Stimulated activated CD8-positive, alpha-beta memory T cell treated with anti-CD3 and anti-CD28 coated beads, Interleukin-12 subunit alpha, Interleukin-12 subunit beta, amount 100 ng/mL, for 24 hours (primary cell): ENCODE results near the gene ZMYND10.

Source experiments
- DNase-seq: peaks from one replicate; pipeline ENCODE4 v3.0.0-alpha.2; 2020; ENCODE audit errors: extremely low read depth

ZMYND10 gene

DNA sequence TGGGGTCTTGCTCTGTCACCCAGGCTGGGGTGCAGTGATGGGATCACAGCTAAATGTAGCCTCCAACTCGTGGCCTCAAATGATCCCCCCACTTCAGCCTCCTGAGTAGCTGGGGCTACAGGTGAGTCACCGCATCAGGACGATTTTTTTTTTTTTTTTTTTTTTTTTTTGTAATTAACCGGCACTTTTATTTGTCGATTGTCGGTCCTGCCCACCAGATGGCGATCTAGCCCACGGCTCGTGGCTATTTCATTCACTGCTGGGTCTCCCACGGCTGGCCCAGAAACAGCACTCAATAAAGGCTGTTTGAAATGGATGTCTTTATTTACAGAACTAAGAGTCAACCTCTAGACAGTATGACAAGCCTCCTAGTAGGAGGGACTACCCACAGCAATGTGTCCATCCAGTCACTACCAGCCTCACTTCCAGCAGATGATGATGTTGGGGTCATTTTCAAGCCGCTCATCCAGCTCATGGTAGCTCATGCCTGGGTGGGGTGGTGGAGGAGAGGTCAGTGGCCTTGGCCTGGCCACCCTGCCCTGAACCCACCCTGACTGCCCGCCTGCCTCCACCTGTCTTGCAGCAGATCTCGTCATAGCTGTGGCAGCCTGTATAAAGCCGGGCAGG, 1.8 kb upstream of the ZMYND10 start:
- DNase-seq: no peak

DNA sequence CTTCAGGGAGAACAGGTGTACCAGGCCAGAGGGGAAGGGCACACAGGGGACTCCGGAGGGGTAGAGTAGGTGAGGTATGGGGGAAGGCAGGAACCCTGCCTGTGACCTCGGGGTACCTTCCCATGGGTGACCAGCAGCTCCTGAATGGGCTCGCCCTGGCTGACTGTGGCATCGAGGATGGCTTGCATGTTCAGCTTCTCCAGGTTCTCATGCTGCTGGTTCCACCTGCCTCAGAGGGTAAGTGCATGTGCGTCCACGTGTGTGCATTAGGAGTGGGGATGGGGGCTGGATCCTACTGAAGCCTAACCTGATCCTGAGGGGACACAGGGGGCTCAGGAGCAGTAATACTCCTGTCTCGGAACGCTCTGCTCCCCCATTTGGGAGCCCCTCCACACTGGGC, 524 bp downstream of the ZMYND10 start:
- no peak for DNase-seq

DNA sequence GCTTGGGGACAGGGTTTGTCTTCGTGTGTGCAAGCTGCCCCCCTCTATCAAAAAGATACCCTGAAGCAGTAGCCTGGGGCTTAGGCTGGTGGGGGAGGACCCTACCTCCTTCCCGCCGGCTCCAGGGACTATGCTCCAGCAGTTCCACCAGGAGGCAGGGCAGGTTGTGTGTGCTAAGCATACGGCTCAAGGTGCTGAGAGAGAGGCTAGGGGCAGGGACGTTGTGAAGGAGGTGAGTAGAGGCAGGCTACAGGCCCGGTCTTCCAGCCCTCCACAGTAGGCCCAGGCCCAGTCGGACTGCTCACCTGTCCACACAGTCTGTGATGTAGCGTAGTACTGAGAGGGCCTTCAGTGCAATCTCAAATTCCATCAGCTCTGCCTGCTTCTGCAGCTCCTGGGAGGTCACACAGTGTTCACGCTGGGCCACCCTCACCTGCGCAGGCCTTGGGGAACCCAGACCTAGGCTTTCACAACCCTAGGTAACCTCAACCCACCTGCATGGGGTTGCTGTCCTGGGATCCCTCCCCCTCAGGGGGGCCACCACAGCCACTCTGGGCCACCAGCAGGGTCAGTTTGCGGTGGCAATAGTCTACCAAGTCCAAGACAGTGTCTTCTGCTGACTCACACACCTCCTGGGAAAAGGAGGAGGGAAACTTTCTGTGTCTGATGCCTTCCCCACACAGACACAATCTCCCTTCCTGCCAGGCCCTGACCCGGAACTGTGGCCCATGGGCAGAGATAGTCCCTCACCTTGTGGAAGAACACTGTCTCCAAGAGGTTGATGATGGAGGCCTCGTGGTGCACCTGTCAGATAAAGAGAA, 2.5 kb downstream of the ZMYND10 start:
- no peak for DNase-seq

DNA sequence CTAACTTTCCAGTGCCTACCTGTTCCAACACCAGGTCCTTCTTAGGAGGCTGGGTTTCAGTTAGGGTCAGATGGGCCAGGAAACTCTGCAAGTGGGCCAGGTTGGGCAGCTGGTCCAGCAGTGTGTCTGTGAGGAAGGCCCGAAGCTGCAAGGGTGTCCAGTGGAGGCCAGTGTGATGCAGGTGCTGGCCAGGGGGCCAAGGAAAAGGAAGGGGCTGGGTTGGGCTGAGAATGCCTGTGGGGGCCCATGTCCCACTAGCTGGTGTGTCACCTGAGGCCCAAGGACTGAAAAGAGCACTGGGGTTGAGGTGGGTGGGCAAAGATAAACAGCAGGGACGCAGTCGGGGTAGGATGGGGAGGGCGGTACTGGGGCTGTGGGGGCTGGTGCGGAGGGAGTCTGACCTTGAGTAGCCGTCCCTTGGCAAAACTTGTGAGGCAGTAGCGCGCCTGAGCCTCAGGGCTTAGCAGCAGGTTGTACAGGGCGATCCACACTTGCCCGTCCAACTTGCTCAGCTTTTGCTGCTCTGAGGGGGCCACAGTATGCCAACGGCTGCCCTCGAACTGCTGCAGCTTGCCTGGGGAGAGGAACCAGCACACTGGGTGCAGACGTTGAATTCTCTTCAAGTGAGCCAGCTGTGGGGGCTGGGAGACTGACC, 3.4 kb downstream of the ZMYND10 start:
- DNase-seq: no peak

DNA sequence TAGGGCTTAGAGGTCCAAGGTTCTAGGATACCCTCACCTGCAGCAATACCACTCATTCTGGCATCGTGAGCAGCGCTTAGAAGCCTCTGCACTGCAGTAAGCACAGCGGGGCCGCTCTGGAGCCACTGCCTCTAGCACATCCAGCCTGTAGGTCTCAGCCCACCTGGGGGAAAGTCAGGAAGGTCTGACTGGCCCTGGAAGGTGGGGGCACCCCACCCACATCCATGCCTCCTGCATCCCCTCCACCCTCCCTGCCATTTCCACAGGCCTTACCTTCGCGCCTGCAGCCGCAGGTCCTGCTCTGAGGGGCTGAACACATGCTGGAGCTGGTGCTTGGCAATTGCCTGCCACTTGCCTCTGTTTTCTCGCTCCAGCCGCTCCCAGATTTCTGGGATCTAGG, 4.0 kb downstream of the ZMYND10 start:
- DNase-seq: no peak

DNA sequence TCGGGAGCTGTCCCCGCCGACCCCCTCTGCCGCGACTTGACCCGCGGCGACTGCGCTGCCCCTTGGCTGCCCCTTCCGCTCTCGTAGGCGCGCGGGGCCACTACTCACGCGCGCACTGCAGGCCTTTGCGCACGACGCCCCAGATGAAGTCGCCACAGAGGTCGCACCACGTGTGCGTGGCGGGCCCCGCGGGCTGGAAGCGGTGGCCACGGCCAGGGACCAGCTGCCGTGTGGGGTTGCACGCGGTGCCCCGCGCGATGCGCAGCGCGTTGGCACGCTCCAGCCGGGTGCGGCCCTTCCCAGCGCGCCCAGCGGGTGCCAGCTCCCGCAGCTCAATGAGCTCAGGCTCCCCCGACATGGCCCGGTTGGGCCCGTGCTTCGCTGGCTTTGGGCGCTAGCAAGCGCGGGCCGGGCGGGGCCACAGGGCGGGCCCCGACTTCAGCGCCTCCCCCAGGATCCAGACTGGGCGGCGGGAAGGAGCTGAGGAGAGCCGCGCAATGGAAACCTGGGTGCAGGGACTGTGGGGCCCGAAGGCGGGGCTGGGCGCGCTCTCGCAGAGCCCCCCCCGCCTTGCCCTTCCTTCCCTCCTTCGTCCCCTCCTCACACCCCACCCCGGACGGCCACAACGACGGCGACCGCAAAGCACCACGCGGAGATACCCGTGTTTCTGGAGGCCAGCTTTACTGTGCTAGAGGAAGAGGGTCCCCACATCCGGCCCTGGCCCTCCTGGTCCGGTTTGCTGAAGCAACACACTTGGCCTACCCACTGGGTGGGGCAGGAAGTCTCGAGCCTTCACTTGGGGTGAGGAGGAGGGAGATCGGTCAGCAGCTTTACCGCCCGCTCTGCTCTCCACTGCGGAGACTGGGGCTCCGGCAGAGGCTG, 4.8 kb downstream of the ZMYND10 start, which contains the start of gene RASSF1:
Gene RASSF1 (minus strand): TSS at position 389 of the 882 bp plus-strand sequence. CDS start 31 bp downstream, at position 358.
- DNase-seq: no peak

DNA sequence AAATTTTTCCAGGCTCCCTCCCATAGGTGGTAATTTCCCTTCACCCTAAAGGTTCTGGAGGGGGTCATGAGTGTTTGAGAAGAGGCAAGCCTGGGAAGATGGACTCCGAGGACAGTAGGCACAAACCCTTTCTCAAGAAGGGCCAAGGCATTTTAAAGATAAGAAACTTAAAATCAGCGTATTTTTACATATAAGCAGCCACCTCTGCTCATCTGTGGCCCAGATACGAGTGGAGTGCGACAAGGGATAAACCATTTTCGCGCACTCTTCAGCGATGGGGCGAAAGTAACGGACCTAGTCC, 5.4 kb downstream of the ZMYND10 start:
- no peak for DNase-seq

DNA sequence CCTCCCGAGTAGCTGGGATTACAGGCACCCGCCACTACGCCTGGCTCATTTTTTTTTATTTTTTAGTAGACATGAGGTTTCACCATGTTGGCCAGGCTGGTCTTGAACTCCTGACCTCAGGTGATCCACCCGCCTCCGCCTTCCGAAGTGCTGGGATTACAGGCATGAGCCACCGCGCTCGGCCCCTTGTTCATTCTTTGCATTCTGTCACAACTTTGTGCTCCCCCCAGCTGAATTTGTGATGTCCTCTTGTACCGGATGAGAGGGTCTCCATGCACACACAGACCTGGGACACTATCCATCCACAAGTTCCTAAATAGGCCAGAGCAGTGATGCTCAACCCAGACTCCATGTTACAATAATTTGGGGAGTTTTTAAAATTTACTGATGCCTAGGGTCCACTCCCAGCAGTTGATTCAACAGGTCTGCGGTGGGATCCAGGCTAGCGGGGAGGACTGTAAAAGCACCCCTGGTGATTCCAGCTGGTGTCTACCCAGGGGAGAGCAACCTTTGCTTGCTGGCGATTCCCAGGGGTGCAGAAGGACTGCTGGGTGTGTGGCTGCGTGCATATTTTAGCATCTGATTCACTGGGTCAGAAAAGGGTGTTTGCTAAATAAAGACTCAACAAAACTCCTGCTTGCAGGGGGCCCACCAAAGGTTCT, 5.9 kb downstream of the ZMYND10 start:
- DNase-seq: no peak

DNA sequence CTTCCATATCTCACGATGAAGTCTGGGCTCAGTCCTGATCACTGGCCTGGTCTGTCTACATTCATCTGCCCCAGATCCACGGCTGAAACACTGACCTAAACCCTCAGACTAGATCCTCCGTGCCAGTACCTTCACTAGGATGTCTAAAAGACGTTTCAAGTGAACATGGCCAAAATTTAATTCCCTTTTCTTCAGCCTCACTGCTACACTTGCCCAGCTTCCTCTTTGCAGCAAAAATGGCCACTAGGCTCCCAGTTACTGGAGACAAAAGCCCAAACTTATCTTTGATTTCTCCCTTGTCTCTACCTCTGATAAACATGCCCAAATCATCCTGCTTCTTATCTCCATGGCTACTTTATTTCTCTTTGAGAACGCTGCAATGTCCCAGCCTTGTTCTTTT, 6.6 kb downstream of the ZMYND10 start:
- DNase-seq: no peak

DNA sequence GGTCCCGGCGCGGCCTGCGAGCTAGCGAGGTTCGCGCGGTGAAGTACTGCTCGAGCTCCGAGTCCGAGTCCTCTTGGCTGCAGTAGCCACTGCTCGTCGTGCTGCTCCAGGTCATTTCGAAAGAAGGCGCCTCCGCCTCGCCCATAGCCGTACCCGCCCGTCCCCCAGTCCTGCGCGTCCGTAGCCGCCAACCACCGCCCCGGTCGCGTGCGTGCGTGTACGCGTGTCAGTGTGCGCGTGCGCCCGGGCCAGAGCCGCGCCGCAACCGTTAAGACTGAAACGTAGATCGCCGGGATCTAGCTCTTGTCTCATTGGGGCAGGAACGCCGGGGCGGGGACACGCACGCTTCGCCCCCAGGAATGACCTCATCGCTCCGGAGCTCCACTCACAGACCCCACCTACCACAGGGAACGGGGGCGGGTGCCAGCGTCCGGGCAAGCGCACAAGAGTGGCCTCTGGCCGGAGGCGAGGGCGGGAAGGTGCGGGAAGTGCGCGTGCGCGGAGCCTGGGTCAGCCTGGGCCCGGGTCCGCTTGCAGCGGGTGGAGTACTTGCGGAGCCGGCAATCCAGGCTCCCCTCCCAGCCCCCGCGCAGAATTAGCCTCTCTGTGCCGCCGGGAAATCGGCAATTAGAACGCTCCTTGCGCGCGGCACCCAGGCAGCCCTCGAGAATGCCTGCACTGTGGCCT, 8.2 kb downstream of the ZMYND10 start:
- peak; percentile 95 for DNase-seq

DNA sequence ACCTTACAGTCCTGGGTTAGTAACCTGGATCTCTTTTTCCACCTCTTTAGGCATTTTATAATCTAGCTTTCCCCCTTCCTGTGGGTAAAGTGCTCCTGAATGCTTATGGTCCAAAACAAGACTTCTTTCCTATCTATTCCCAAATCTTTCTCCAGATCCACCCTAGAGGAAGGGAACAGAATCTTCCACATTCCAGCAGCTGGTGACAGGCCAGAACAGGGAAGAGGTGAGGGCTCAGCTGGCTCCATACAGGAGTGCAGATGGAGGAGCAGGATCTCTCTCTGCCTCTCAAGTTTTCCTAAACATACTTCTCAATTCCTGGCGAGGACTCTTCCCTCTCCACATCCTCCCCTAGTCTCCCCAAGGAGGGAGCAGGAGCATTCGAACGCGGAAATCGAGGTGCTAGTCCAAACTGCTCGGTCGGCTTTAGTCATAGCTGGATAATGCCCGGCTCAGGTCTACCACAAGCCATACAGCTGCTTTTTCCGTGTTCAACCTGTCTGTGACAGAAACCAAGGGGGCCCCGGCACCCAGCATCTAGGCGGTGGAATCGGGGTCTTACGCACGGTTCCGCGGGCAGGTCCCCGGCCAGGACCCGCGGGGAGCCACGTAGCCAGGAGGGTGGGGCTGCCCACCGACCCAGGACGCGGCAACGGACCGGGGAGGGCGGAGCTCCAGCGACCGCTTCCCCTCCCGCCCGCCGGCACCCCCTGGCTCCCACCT, 8.9 kb downstream of the ZMYND10 start:
- no peak for DNase-seq

DNA sequence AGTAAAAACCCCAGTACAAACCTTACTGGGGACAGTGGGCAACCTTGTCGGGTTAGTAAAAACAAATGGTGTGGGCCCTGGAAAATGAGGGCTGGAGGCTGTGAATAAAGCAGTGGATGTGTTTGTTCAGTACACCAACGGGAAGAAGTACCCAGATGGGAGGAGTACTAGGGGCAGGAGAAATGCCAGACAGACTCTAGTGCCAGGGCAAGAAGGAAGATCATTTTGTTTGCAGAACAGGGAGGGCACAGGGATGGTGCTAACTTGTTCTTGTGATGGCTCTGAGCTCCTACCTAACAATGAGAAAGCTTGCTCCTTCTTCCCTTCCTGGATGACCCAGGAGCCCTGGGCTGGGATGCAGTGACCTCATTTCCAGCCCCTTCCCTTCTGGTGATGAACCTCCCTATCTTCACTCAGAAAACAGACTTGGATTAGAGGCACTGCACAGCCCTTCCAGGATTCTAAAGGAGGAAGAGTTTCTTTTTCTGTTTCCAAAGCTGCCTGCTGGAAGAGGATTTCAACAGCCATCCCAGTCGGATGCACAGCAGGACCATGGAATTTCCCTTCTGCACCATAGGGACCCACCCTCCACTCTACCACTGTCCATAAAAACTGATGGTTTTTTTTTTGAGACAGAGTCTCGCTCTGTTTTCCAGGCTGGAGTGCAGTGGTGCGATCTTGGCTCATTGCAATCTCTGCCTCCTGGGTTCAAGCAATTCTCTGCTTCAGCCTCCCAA, 11.0 kb downstream of the ZMYND10 start:
- no peak for DNase-seq

DNA sequence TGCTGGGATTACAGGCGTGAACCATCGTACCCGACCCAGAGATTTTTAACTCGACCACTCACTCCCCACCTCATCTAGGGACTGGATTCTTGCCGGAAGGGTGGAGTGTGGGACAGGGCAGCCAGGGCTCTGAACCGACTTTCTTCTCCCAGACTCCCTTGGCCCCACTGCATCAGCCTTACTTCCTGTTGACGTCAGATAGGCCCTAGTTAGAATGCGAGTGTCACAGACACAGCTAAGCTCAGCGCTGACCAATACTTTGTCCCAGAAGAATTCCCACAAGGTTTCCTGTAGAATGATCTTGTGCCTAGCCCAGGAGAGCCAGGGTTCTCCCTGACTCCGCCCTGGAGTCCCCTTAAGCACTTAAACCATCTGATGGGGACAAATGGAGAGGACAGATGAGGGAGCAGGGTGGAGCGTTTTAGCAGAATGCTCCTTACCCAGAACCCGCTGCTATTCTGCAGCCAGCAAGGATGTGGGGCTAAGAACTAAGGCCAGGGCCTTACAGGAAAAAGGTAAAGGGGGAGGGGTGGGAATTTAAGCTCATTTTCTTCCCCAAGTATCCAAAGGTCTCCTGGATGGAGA, 11.7 kb downstream of the ZMYND10 start:
- no peak for DNase-seq

DNA sequence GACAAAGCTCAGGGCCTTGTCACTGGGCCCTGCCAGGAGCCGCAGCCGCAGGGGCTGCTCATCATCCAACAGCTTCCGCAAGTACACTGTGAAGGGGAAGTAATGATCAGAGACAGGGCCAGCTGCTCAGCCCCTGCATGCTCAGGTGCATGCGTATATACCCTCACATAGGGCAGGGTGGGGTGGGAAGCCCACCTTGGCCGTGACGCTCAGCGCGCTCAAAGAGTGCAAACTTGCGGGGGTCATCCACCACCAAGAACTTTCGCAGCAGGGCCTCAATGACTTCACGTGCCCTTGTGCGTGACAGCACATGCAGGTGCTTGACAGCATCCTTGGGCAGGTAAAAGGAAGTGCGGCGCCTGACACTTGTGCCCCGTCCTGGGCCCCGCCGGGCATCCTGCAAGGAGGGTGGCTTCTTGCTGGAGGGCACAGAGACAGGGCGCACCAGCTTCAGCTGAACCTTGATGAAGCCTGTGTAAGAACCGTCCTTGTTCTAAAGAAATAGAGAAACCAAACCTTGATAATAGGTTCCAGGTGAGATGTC, 14.1 kb downstream of the ZMYND10 start:
- DNase-seq: no peak

DNA sequence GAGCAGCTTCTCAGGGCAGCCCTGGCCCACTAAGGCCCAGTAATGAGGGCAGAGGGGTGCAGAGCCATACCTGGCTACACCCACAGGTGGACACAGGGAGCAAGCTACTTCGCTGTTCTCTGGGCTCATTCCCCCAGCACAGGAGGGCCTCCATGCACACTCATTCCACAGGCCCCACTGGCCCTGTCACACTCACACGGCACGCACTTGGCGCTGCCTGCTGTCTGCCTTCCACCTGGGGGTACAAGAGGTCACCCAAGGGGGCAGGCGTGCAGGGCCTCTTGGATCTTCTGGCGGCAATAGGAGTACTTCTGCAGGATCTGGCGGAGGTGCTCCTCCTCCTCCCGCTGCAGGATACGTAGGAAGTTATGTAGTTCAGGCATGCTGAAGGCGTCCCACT, 15.2 kb downstream of the ZMYND10 start:
- DNase-seq: no peak

DNA sequence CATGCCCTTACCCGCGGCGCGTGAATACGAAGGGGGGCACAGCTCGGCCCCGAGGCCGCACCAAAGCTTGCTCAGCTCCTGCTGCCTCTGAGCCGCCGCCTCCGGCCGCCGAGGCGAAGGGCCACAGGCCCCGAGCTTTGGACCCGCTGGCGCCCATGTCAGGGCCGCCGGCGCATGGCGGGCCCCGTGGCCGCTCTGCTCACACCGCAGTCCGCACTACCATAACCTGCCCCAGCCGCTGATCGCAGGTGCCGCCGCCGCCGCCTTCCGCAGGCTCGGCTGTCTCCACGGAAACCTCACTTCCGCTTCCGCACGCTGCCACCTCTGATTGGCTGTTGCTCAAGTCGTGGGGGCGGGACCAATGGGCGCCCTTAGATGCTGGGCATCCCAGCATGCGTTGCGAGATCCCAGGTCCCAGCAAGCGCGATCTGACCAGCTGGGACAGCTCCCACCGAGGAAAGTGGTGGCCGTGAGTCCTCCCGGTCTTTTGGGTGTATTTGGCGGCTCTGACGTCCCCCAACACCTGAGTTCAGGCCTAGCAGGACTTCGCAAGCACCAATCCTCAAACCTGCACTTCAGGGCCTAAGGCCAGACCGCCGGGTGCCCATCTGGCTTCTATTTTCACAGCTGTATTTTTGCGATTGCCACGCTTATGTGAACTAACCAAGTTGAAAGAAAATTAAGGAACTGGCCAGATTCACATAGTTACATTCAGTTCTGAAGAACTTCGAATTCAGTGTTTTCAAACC, 17.4 kb downstream of the ZMYND10 start, which contains the start of gene TUSC2:
Gene TUSC2 (minus strand): TSS at position 281 of the 749 bp plus-strand sequence. CDS start 124 bp downstream, at position 157.
- peak; percentile 90 for DNase-seq

DNA sequence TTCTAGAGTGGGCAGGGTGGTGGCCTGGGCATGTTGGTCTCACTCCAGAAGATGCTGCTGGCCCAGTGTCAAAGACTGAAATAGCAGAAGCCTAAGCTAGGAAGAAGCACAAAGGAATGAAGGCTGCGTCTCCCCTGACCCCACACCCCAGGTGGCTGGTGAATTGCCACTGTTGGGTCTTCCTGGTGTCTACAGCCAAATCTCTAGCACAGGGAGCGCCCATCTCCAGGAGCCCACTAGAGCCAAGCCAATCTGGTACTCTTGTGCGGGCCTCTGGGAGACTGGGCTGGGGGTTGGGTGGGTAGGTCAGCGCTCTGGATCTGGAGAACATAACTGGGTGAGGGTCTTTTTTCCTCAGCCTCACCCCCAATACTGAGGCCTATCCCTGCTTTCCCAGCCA, 18.4 kb downstream of the ZMYND10 start:
- no peak for DNase-seq

DNA sequence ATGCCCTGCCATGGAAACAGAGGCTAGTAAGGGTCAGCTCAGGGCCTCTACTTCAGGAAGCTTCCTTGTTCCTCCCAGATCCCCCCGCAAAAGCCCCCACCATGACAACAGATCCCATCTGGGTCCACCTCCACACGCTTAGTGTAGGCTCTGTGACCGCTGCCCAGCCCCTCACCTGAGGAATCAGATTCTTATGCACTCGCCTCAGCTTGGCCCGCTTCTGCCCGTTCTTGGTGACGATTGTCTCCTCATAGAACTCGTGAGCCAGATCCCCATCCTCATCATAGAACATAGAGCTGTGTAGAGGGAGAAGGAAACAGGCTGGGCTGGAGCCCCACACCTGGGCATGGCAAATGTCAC, 19.4 kb downstream of the ZMYND10 start:
- DNase-seq: no peak
